Heart left ventricle (tissue), 13 donors: ENCODE measurements around the gene BCAR3.

ENCODE experiments used
- CTCF ChIP-seq, 12 donors: fragments of 200-600 bp; sonication (generic) in 4 of 12; IDR thresholded peaks; one replicate each; pipeline versions ENCODE4 v1.5.0 to v1.8.0; 2018 to 2022; ENCODE audit warnings: antibody characterized with exemption in 12 of 12, mild to moderate bottlenecking in 5 of 12
- POLR2A ChIP-seq, 2 donors: fragments of 450-650 bp; IDR thresholded peaks; one replicate each; pipeline ENCODE4 v1.6.1; 2017; ENCODE audit warnings: antibody characterized with exemption in 2 of 2, mild to moderate bottlenecking in 2 of 2, moderate library complexity in 2 of 2
- donor health status: ischemic (EF 13 %, LVEDD 7.1; RV severe dilation, severe dysfunction).
- donor health status: DM: no; HTN: yes; CAD: no.
- donor health status: DM: no; HTN: no; CAD: no.
- donor health status: ischemic (EF 25% LVEDD 6.9; RV normal size, moderate dysfunction).
- donor health status: ischemic (EF 25% LVEDD 5.7; RV mildly dilated, moderate dysfunction).
- donor health status: ischemic (EF 35%, LVEDD 5.7; RV mildly dilated, moderate dysfunction).
- donor health status: nonischemic (EF 11% LVEDD 7.7; RV severe dilation, severe dysfunction).
- donor health status: DM: yes; HTN: yes; CAD: no.
- donor health status: PGD.
- donor health status: ischemic (EF 29% LVEDD 5.4; RV normal size, mild dysfunction).
- donor health status: nonischemic (EF 23%, LVEDD 6.1; RV moderate dilation, normal function).

- TF ChIP-seq POLR2A (IDR thresholded peaks at IDR 0.05) (no peak), CTCF (IDR thresholded peaks at IDR 0.05) (no peak)
Measured at GRCh38 chr1:93566227-93566626, 115.4 kb downstream of the BCAR3 start.
